Lower leg skin (tissue), 3 donors: ENCODE results near the gene CACNA2D4.

Source experiments
- CTCF ChIP-seq, 3 donors: fragments of 450-650 bp; IDR thresholded peaks; one replicate each; pipeline ENCODE4 v1.5.1; 2016; ENCODE audit warnings: antibody characterized with exemption in 3 of 3, mild to moderate bottlenecking in 3 of 3, moderate library complexity in 2 of 3
- POLR2A ChIP-seq, 2 donors: fragments of 450-650 bp; IDR thresholded peaks; one replicate each; pipeline ENCODE4 v1.6.1; 2016 to 2017; ENCODE audit warnings: antibody characterized with exemption in 2 of 2, mild to moderate bottlenecking in 1 of 2, moderate library complexity in 1 of 2

- TF ChIP-seq CTCF (IDR thresholded peaks at IDR 0.05): no peak
- TF ChIP-seq POLR2A (IDR thresholded peaks at IDR 0.05): no peak
Observed at GRCh38 chr12:1852076-1852475, 66.4 kb downstream of the CACNA2D4 start.
